Measurements from ENCODE around the gene YWHAB. TPM values are rescaled to one million over a fixed set of nuclear protein-coding genes. Genes with fewer than 3 reads are reported as not detected.
A peak's percentile ranks its signal among the peaks of the same experiment; 100 is the strongest.

YWHAB gene
- total RNA-seq, 2 donors from 2014 or later: 183 to 193 TPM

DNA sequence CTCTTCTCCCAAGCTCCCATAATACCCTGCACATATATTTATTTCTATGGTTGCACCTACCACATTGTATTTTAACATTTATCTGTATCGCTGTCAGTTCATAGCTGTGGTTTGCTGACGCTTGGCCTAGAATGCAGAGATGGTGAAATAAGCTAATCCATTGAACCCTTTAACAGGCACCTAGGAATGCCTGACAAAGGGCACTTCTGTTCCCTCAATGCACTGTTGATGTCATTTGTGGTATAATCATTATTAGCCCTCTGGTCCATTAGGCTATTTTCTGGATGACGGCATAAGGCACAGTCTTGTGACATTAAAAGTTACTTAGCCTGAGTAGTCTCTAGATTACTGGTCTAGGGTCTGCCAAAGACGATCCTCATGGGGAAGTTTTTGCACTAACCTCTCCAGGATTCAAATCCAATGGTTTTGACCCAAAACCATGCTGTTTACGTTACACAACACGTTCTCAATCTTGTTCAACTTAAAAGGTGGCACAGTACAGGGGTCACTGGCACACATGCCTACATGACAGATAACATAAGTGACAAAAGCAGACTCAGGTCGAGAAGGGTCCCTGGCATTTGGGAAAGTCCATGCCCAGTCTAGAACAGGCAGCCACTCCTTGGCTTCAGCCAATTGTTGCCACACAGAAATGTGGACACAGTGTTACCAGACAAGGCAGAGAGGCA is 2.1 kb upstream of the YWHAB start:
- H3K4me1 ChIP-seq (ENCODE audit: control insufficient read depth, insufficient read depth, low read length): no peaks in the 10 kb centered on the region

DNA sequence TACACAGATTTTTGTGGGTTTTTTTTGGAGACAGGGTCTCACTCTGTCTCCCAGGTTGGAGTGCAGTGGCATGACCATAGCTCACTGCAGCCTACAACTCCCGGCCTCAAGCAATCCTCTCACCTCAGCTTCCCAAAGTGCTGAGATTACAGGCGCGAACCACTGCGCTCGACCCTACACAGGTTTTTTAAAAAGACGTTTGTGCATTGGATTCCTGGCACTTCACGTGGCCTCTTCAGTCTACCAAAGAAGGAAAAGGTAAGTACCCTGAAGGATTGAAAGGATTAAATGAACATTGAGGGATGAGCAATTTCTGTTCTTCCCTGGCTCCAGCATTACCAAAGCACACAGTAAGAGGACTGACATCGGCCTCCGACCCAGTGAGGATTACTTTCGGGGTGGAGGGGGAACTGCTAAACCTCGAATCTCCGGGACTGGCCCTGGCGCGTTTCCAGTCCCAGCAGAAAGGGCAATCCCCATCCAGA is 556 bp upstream of the YWHAB start:
- Histone ChIP-seq H3K4me1 (ENCODE audit: control insufficient read depth, insufficient read depth, low read length) (no peaks in the 10 kb centered on the region), H3K4me3 (ENCODE audit: low read length) (peak overlapping the region; percentile 77), H3K27ac (ENCODE audit: low read depth, low read length) (no peak overlapping the region), H3K9me3 (ENCODE audit: control insufficient read depth, low read length) (no peaks in the 10 kb centered on the region), H3K27me3 (ENCODE audit: control insufficient read depth, insufficient read depth, low read length, poor library complexity, severe bottlenecking) (no peaks in the 10 kb centered on the region), H3K9ac (ENCODE audit: extremely low read depth, low read length, poor library complexity, severe bottlenecking) (peak overlapping the region; percentile 2), H3K36me3 (ENCODE audit: control insufficient read depth, insufficient read depth, low read length) (peaks cover 25% of the 10 kb centered on the region)
- H3K4me3 Mint-ChIP-seq: peak overlapping the region; percentile 98
- peaks cover 13% of the 10 kb centered on the region for H3K36me3 Mint-ChIP-seq (ENCODE audit: low read depth)
- H3K4me1 Mint-ChIP-seq: peaks cover 28% of the 10 kb centered on the region
- DNase-seq: no peak
- H3K27me3 Mint-ChIP-seq (ENCODE audit: insufficient read depth): peaks cover 1% of the 10 kb centered on the region
- TF ChIP-seq, protein P1, sequence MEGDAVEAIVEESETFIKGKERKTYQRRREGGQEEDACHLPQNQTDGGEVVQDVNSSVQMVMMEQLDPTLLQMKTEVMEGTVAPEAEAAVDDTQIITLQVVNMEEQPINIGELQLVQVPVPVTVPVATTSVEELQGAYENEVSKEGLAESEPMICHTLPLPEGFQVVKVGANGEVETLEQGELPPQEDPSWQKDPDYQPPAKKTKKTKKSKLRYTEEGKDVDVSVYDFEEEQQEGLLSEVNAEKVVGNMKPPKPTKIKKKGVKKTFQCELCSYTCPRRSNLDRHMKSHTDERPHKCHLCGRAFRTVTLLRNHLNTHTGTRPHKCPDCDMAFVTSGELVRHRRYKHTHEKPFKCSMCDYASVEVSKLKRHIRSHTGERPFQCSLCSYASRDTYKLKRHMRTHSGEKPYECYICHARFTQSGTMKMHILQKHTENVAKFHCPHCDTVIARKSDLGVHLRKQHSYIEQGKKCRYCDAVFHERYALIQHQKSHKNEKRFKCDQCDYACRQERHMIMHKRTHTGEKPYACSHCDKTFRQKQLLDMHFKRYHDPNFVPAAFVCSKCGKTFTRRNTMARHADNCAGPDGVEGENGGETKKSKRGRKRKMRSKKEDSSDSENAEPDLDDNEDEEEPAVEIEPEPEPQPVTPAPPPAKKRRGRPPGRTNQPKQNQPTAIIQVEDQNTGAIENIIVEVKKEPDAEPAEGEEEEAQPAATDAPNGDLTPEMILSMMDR (conservative IDR thresholded peaks at IDR 0.05): no peak
- 20 to 36% methylated on average over 9 to 14 of the region's 14 CpGs for WGBS, 2 experiments (ENCODE audit: insufficient coverage in 1 of 2, insufficient read length in 1 of 2)
- peak overlapping the region; percentile 92 for H3K27ac Mint-ChIP-seq
- no peaks in the 10 kb centered on the region for H3K9me3 Mint-ChIP-seq

More for the DNA sequence above, 2.1 kb upstream of the YWHAB start:
- peaks cover 3% of the 10 kb centered on the region for H3K36me3 Mint-ChIP-seq (ENCODE audit: low read depth)
- no peak overlapping the region for H3K27ac Mint-ChIP-seq
- H3K9me3 Mint-ChIP-seq: no peaks in the 10 kb centered on the region
- Histone ChIP-seq H3K27ac (ENCODE audit: low read depth, low read length) (no peak overlapping the region), H3K9me3 (ENCODE audit: control insufficient read depth, low read length) (no peaks in the 10 kb centered on the region), H3K9ac (ENCODE audit: extremely low read depth, low read length, poor library complexity, severe bottlenecking) (no peak overlapping the region), H3K36me3 (ENCODE audit: control insufficient read depth, insufficient read depth, low read length) (peaks cover 9% of the 10 kb centered on the region), H3K27me3 (ENCODE audit: control insufficient read depth, insufficient read depth, low read length, poor library complexity, severe bottlenecking) (no peaks in the 10 kb centered on the region), H3K4me3 (ENCODE audit: low read length) (no peak overlapping the region)
- DNase-seq: no peak
- TF ChIP-seq, protein P1 (conservative IDR thresholded peaks at IDR 0.05): no peak
- peaks cover 1% of the 10 kb centered on the region for H3K27me3 Mint-ChIP-seq (ENCODE audit: insufficient read depth)
- H3K4me3 Mint-ChIP-seq: no peak overlapping the region
- peaks cover 18% of the 10 kb centered on the region for H3K4me1 Mint-ChIP-seq
- WGBS, 2 experiments (ENCODE audit: insufficient coverage in 1 of 2, insufficient read length in 1 of 2): 92 to 93% methylated on average over 6 to 7 of the region's 7 CpGs

DNA sequence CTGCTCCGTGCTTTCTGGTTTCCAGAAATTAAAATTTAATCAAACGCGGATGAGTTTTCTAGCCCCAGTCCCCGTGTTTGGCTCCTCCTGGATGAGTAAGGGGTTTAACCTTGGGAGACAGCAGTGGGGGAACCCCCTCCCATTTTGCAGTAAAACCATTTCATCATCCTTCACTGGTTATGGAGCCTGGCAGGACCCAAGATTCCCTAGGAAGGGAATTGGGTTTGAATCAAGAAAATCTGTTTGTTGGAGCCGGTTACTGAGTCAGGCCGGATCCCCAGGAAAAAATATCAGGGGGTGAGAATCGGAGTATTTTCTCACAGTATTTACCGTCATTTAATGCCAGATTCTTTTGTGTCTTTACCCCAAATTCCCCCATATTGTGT is 754 bp downstream of the YWHAB start:
- no peaks in the 10 kb centered on the region for H3K9me3 Mint-ChIP-seq
- no peaks in the 10 kb centered on the region for H3K4me1 ChIP-seq (ENCODE audit: control insufficient read depth, insufficient read depth, low read length)
- peaks cover 33% of the 10 kb centered on the region for H3K36me3 ChIP-seq (ENCODE audit: control insufficient read depth, insufficient read depth, low read length)
- peak overlapping the region; percentile 94 for H3K27ac Mint-ChIP-seq
- 0% methylated on average over 4 to 8 of the region's 8 CpGs for WGBS, 2 experiments (ENCODE audit: insufficient coverage in 1 of 2, insufficient read length in 1 of 2)
- no peaks in the 10 kb centered on the region for H3K27me3 ChIP-seq (ENCODE audit: control insufficient read depth, insufficient read depth, low read length, poor library complexity, severe bottlenecking)
- H3K27me3 Mint-ChIP-seq (ENCODE audit: insufficient read depth): peaks cover 1% of the 10 kb centered on the region
- H3K4me3 ChIP-seq (ENCODE audit: low read length): peak overlapping the region; percentile 99
- H3K36me3 Mint-ChIP-seq (ENCODE audit: low read depth): peaks cover 21% of the 10 kb centered on the region
- H3K9me3 ChIP-seq (ENCODE audit: control insufficient read depth, low read length): no peaks in the 10 kb centered on the region
- DNase-seq: no peak
- H3K9ac ChIP-seq (ENCODE audit: extremely low read depth, low read length, poor library complexity, severe bottlenecking): peak overlapping the region; percentile 79
- peak overlapping the region; percentile 98 for H3K4me3 Mint-ChIP-seq
- TF ChIP-seq, protein P1 (conservative IDR thresholded peaks at IDR 0.05): no peak
- H3K27ac ChIP-seq (ENCODE audit: low read depth, low read length): peak overlapping the region; percentile 79
- peaks cover 28% of the 10 kb centered on the region for H3K4me1 Mint-ChIP-seq

All from endodermal cell (in vitro differentiated cells).